ENCODE measurements around the gene SCP2D1. TPM values are rescaled to one million over a fixed set of nuclear protein-coding genes. Genes with fewer than 3 reads are reported as not detected.

The SCP2D1 gene
- polyA plus RNA-seq, 1 of the 3 experiments (the other 2 are of a cell fraction) = not detected

GRCh38 chr20:18815194-18815942 is 1.8 kb downstream of the SCP2D1 start:
- H3K4me2 ChIP-seq = no peak overlapping the region
- no peaks in the 10 kb centered on the region for H3K9me2 ChIP-seq
- no peak overlapping the region for H3K27ac ChIP-seq (ENCODE audit: low read depth in 2 of 2, low read length in 1 of 2)
- TF ChIP-seq FOSL2 (IDR thresholded peaks at IDR 0.05; ENCODE audit: borderline replicate concordance, low read depth) = no peak
- TF ChIP-seq MAX (IDR thresholded peaks at IDR 0.05; ENCODE audit: low read depth) = no peak
- TF ChIP-seq IRF3 (IDR thresholded peaks at IDR 0.05; ENCODE audit: low read depth, low read length) = no peak
- TF ChIP-seq REST (IDR thresholded peaks at IDR 0.05; ENCODE audit: low read depth, low read length) = no peak
- TF ChIP-seq EZH2phosphoT487 (IDR thresholded peaks at IDR 0.05; ENCODE audit: borderline replicate concordance, low read depth) = no peak
- no peak for TF ChIP-seq RFX5 (IDR thresholded peaks at IDR 0.05; ENCODE audit: low read length)
- no peak for TF ChIP-seq USF2 (IDR thresholded peaks at IDR 0.05; ENCODE audit: borderline replicate concordance, low read depth, low read length)
- no peak for TF ChIP-seq SMC3 (IDR thresholded peaks at IDR 0.05; ENCODE audit: low read depth, low read length)
- TF ChIP-seq PBX3 (IDR thresholded peaks at IDR 0.05) = no peak
- no peak for TF ChIP-seq TEAD4 (IDR thresholded peaks at IDR 0.05; ENCODE audit: borderline replicate concordance, insufficient read depth)
- TF ChIP-seq FOXM1 (IDR thresholded peaks at IDR 0.05; ENCODE audit: low read depth) = no peak
- no peak for TF ChIP-seq YY1 (IDR thresholded peaks at IDR 0.05; ENCODE audit: low read depth)
- no peak for TF ChIP-seq RAD21 (IDR thresholded peaks at IDR 0.05; ENCODE audit: low read length)
- TF ChIP-seq ELF1 (IDR thresholded peaks at IDR 0.05) = no peak
- no peak for TF ChIP-seq RCOR1 (IDR thresholded peaks at IDR 0.05; ENCODE audit: low read length)
- no peak for TF ChIP-seq JUND (IDR thresholded peaks at IDR 0.05)
- no peak for TF ChIP-seq RXRA (IDR thresholded peaks at IDR 0.05; ENCODE audit: borderline replicate concordance, low read depth)
- TF ChIP-seq NRF1 (IDR thresholded peaks at IDR 0.05; ENCODE audit: low read depth, low read length) = no peak
- H3K9ac ChIP-seq = no peak overlapping the region
- POLR2A ChIA-PET = no interaction called here
- H3F3A ChIP-seq (replicated peaks; ENCODE audit: insufficient read depth) = no peaks in the 10 kb centered on the region
- CTCF ChIA-PET = no interaction called here
- H4K20me1 ChIP-seq (ENCODE audit: insufficient read depth) = no peaks in the 10 kb centered on the region
- H2AFZ ChIP-seq (ENCODE audit: low read depth) = no peak overlapping the region
- WGBS (ENCODE audit: low lambda C conversion rate) = 26% methylated on average over 6 of the region's 6 CpGs
- H3K27me3 ChIP-seq (ENCODE audit: insufficient read depth) = no peaks in the 10 kb centered on the region; the same call in 1 of the 2 replicates
- H3K36me3 ChIP-seq (replicated peaks in 1 of 2; ENCODE audit: control insufficient read depth in 1 of 2, insufficient read depth in 2 of 2, low read length in 1 of 2) = no peaks in the 10 kb centered on the region
- no peak overlapping the region for H3K4me3 ChIP-seq (ENCODE audit: low read depth in 2 of 2, low read length in 1 of 2)
- DNase-seq = no peak
- no peaks in the 10 kb centered on the region for H3K79me2 ChIP-seq (ENCODE audit: insufficient read depth)
- H3K9me3 ChIP-seq = no peaks in the 10 kb centered on the region
- no peaks in the 10 kb centered on the region for H3K4me1 ChIP-seq (ENCODE audit: control insufficient read depth in 1 of 2, insufficient read depth in 2 of 2, low read depth in 1 of 2, low read length in 1 of 2)
